CD8-positive, alpha-beta memory T cell (primary cell): Measurements from ENCODE around the gene PSMB4. TPM values are rescaled to one million over a fixed set of nuclear protein-coding genes. Genes with fewer than 3 reads are reported as not detected.
A peak's percentile ranks its signal among the peaks of the same experiment; 100 is the strongest.
"Not testable (repeated sequence)": the region's sequence is repeated elsewhere in the genome, so short reads cannot be mapped to it uniquely, and the experiment has no call there.

Source experiments
- CTCF ChIA-PET: fragments of 350-600 bp; sonication (Branson Sonifier 250); formaldehyde crosslinking; loops from one replicate; lab custom pipeline; 2021; ENCODE audit warnings: antibody characterized with exemption; lab: Charles Lee
- POLR2A ChIA-PET: fragments of 350-600 bp; sonication (Branson Sonifier 250); formaldehyde crosslinking; loops from one replicate; lab custom pipeline; 2021; ENCODE audit warnings: antibody characterized with exemption; lab: Charles Lee
- DNase-seq, 5 donors: peaks; one replicate each; pipeline versions ENCODE4 v3.0.0 to v3.0.0-alpha.2; 2020 to 2022; ENCODE audit warnings: mixed read lengths in 1 of 5
- H3K27ac ChIP-seq: one replicate; pipeline ENCODE4 v1.7.0; 2013; ENCODE audit warnings: low read depth, mild to moderate bottlenecking, low read length, moderate library complexity
- H3K27me3 ChIP-seq: 2 replicates; pipeline ENCODE4 v1.7.0; 2013; ENCODE audit warnings: low read length, mild to moderate bottlenecking; ENCODE audit not compliant: insufficient read depth, poor library complexity, severe bottlenecking
- H3K36me3 ChIP-seq: 2 replicates; pipeline ENCODE4 v1.7.0; 2013; ENCODE audit warnings: mild to moderate bottlenecking, low read length, moderate library complexity; ENCODE audit not compliant: insufficient read depth
- H3K4me1 ChIP-seq: 2 replicates; pipeline ENCODE4 v1.7.0; 2013; ENCODE audit warnings: mild to moderate bottlenecking, low read length, moderate library complexity; ENCODE audit not compliant: insufficient read depth
- H3K4me3 ChIP-seq: 2 replicates; pipeline ENCODE4 v1.7.0; 2013; ENCODE audit warnings: mild to moderate bottlenecking, low read length
- H3K9me3 ChIP-seq: 2 replicates; pipeline ENCODE4 v1.7.0; 2013; ENCODE audit warnings: mild to moderate bottlenecking, low read length
- H3K27ac Mint-ChIP-seq, 8 donors: one replicate each; pipeline ENCODE4 v1.8.0; 2020 to 2021; ENCODE audit warnings: mixed read lengths in 8 of 8, mild to moderate bottlenecking in 6 of 8, inconsistent platforms in 3 of 8, moderate library complexity in 3 of 8
- H3K27me3 Mint-ChIP-seq, 2 donors: one replicate each; pipeline ENCODE4 v1.8.0; 2020 to 2021; ENCODE audit warnings: mixed read lengths in 2 of 2, mild to moderate bottlenecking in 1 of 2, moderate library complexity in 1 of 2
- H3K36me3 Mint-ChIP-seq, 3 donors: one replicate each; pipeline ENCODE4 v1.8.0; 2020 to 2021; ENCODE audit warnings: mixed read lengths in 3 of 3, inconsistent platforms in 1 of 3, mild to moderate bottlenecking in 1 of 3
- H3K4me1 Mint-ChIP-seq, 3 donors: one replicate each; pipeline ENCODE4 v1.8.0; 2020 to 2021; ENCODE audit warnings: mixed read lengths in 3 of 3, inconsistent platforms in 1 of 3, mild to moderate bottlenecking in 1 of 3
- H3K4me3 Mint-ChIP-seq, 7 donors: one replicate each; pipeline ENCODE4 v1.8.0; 2020 to 2021; ENCODE audit warnings: mixed read lengths in 7 of 7, mild to moderate bottlenecking in 6 of 7, moderate library complexity in 4 of 7, inconsistent platforms in 2 of 7
- H3K9me3 Mint-ChIP-seq, 5 donors: one replicate each; pipeline ENCODE4 v1.8.0; 2020 to 2022; ENCODE audit warnings: mixed read lengths in 5 of 5, mild to moderate bottlenecking in 3 of 5, moderate library complexity in 2 of 5, inconsistent platforms in 1 of 5
- polyA plus RNA-seq: library from polyadenylated mRNA; unstranded; fragments of 300-500 nt; fragmentation: Illumina TruSeq; gene quantifications from one replicate; pipeline ENCODE4 v1.2.3, GENCODE V29; 2021
- total RNA-seq, 2 experiments: library from RNA; stranded (reverse); gene quantifications; one replicate each; pipeline ENCODE4 v1.2.3, GENCODE V29; 2021

Gene PSMB4
- 100 to 1,000 TPM; 479 to 492 TPM for total RNA-seq
- 60.1 TPM for polyA plus RNA-seq

DNA sequence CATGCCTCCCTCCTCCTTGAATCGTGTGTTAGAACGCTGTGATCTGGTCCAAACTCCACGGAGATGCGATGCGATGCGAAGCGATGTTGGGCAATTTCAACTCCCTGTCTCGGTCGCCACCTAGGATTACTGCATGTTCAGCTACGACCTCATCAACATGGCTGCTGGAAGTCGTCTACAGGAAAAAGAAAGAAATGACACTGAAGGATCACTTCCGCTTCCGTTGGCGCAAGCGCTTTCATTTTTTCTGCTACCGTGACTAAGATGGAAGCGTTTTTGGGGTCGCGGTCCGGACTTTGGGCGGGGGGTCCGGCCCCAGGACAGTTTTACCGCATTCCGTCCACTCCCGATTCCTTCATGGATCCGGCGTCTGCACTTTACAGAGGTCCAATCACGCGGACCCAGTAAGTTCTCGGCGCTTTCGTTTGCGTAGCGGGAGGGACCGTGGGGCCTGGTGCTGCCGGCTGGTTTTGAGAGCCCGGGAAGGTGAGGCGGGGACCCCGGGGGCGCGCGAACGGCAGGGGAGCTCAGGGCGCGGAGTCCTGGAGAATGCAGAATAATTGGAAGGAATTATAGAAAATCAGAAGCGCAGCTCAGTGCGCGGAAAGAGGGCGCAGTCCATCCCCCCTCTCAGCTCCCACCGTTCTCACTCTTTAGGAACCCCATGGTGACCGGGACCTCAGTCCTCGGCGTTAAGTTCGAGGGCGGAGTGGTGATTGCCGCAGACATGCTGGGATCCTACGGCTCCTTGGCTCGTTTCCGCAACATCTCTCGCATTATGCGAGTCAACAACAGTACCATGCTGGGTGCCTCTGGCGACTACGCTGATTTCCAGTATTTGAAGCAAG, at the start of gene PSMB4:
Gene PSMB4 (plus strand): TSS at position 250 of the 848 bp plus-strand sequence. CDS start 15 bp downstream, at position 265.
- no peaks in the 10 kb centered on the region for H3K27me3 ChIP-seq
- DNase-seq = peak; percentile 68 to 90 (median 86)
- CTCF ChIA-PET = interaction anchor here (1.3 to 1.5 kb wide), 3 partner anchors 55 to 98 kb away, joined by 3 to 6 read pairs (median 6); no protein-coding TSS in a partner anchor
- peak within 1 kb of the TSS; percentile 89 to 100 (median 99) for H3K27ac Mint-ChIP-seq
- H3K36me3 ChIP-seq = peaks cover 26% of the 10 kb centered on the region
- peak within 1 kb of the TSS; percentile 89 to 96 (median 95) for H3K4me3 Mint-ChIP-seq
- peaks cover 5 to 51% (median 5%) of the 10 kb centered on the region in 3 donors for H3K36me3 Mint-ChIP-seq
- H3K9me3 Mint-ChIP-seq = no peaks in the 10 kb centered on the region
- H3K4me3 ChIP-seq = peak within 1 kb of the TSS; percentile 94
- H3K9me3 ChIP-seq = no peaks in the 10 kb centered on the region
- H3K4me1 Mint-ChIP-seq = peaks cover 25 to 28% (median 27%) of the 10 kb centered on the region in 3 donors
- POLR2A ChIA-PET = interaction anchor here (0.6 to 2.1 kb wide), 14 partner anchors 11 to 441 kb away, joined by 3 to 8 read pairs (median 4); partner anchors contain the start of genes PI4KB, POGZ, RFX5 and ZNF687
- peak within 1 kb of the TSS; percentile 96 for H3K27ac ChIP-seq
- peaks cover 17% of the 10 kb centered on the region for H3K4me1 ChIP-seq
- no peaks in the 10 kb centered on the region for H3K27me3 Mint-ChIP-seq

DNA sequence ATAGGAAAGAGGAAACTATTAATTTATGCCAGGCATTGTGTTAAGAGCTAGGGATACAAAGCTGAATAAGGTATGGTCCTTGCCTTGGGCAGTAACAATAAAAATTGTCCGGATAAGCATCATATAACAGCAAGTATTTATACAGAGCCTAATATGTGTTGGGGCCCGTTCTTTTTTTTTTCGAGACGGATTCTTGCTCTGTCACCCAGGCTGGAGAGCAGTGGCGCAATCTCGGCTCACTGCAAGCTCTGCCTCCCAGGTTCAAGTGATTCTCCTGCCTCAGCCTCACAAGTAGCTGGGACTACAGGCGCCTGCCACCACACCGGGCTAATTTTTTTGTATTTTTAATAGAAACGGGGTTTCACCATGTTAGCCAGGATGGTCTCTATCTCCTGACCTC, 49.0 kb upstream of the PSMB4 start:
- Mint-ChIP-seq H3K4me1 (peaks cover 24 to 28% (median 26%) of the 10 kb centered on the region in 3 donors), H3K36me3 (peaks cover 0 to 17% (median 3%) of the 10 kb centered on the region in 3 donors)
- H3K27ac ChIP-seq, H3K4me3 ChIP-seq, H3K9me3 ChIP-seq, H3K4me3 Mint-ChIP-seq, DNase-seq, H3K27ac Mint-ChIP-seq, H3K27me3 ChIP-seq, H3K27me3 Mint-ChIP-seq, H3K9me3 Mint-ChIP-seq, H3K36me3 ChIP-seq: not testable (repeated sequence)
- ChIA-PET POLR2A (interaction anchor here (0.5 kb wide), 1 partner anchor 262 kb away, joined by 3 read pairs; no protein-coding TSS in a partner anchor), CTCF (interaction anchor here (1.7 to 2.3 kb wide), 2 partner anchors 9 to 12 kb away, joined by 7 to 13 read pairs; no protein-coding TSS in a partner anchor)
- H3K4me1 ChIP-seq = peaks cover 17% of the 10 kb centered on the region

DNA sequence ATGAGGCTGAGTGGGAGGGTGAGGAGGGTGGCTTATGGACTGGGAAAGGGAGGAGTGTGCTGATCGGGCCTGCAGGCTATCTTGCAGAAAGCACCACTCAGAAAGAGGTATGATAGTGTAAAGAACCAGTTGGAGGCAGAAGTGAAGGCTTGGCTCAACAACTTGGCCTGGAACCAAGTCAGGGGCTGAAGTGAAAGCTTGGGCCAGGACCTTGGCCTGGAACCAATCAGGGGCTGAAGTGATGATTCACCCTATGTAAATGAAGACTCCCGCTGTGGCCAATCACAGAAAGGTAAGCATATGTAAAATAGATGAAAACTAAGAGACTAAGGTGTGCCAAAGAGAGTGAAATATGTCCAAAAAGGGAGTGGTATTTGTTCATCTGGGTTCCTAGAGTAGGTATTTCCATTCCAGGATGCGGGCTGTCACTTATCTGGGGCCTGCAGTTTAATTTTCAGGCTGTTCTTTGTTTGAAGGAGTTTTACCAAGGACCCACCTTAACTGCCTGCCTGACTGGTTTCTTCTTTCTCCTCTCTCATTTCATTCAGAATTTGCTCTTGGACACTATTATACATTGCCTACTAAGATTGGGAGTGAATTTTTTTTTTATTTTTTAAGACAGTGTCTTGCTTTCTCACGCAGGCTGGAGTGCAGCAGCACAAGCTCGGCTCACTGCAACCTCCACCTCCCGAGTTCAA, 47.2 kb upstream of the PSMB4 start:
- peaks cover 8 to 11% (median 9%) of the 10 kb centered on the region in 3 donors for H3K4me1 Mint-ChIP-seq
- DNase-seq = no peak
- Histone ChIP-seq H3K27ac (no peak overlapping the region), H3K4me1 (peaks cover 5% of the 10 kb centered on the region), H3K9me3 (no peaks in the 10 kb centered on the region), H3K36me3 (no peaks in the 10 kb centered on the region), H3K27me3 (no peaks in the 10 kb centered on the region), H3K4me3 (no peak overlapping the region)
- ChIA-PET CTCF (interaction anchor here (2.4 kb wide), 1 partner anchor 11 kb away, joined by 9 read pairs; no protein-coding TSS in a partner anchor), POLR2A (interaction anchor here (0.5 kb wide), 1 partner anchor 47 kb away, joined by 5 read pairs; the partner anchor contains the start of gene PSMB4)
- H3K27me3 Mint-ChIP-seq = peaks cover 0 to 2% of the 10 kb centered on the region in 2 donors
- peaks cover 0 to 3% (median 0%) of the 10 kb centered on the region in 3 donors for H3K36me3 Mint-ChIP-seq
- peaks cover 0 to 3% (median 0%) of the 10 kb centered on the region in 5 donors for H3K9me3 Mint-ChIP-seq
- H3K27ac Mint-ChIP-seq = peak overlapping the region in 2 of 8 donors; percentile 14 to 29
- peak overlapping the region in 1 of 7 donors; percentile 15 for H3K4me3 Mint-ChIP-seq

- Mint-ChIP-seq H3K27me3 (peaks cover 0 to 1% of the 10 kb centered on the region in 2 donors), H3K36me3 (peaks cover 0 to 8% (median 0%) of the 10 kb centered on the region in 3 donors), H3K9me3 (peaks cover 0 to 3% (median 0%) of the 10 kb centered on the region in 5 donors), H3K4me1 (no peaks in the 10 kb centered on the region), H3K4me3 (no peak overlapping the region), H3K27ac (peak overlapping the region in 1 of 8 donors; percentile 12)
- Histone ChIP-seq H3K4me1 (no peaks in the 10 kb centered on the region), H3K27ac (no peak overlapping the region), H3K9me3 (no peaks in the 10 kb centered on the region), H3K36me3 (no peaks in the 10 kb centered on the region), H3K27me3 (no peaks in the 10 kb centered on the region), H3K4me3 (no peak overlapping the region)
- DNase-seq = no peak
- ChIA-PET POLR2A (no interaction called here), CTCF (interaction anchor here (1.2 kb wide), 1 partner anchor 16 kb away, joined by 3 read pairs; no protein-coding TSS in a partner anchor)
These were observed 42.7 kb upstream of the PSMB4 start for GRCh38 chr1:151356696-151357095.

GRCh38 chr1:151361883-151362282, 37.5 kb upstream of the PSMB4 start:
- H3K4me3 ChIP-seq = no peak overlapping the region
- H3K27me3 Mint-ChIP-seq = peaks cover 0 to 2% of the 10 kb centered on the region in 2 donors
- H3K27me3 ChIP-seq = no peaks in the 10 kb centered on the region
- peaks cover 0 to 4% (median 0%) of the 10 kb centered on the region in 5 donors for H3K9me3 Mint-ChIP-seq
- no peak overlapping the region for H3K27ac ChIP-seq
- no peaks in the 10 kb centered on the region for H3K4me1 Mint-ChIP-seq
- H3K4me3 Mint-ChIP-seq = no peak overlapping the region
- no peaks in the 10 kb centered on the region for H3K9me3 ChIP-seq
- POLR2A ChIA-PET = no interaction called here
- CTCF ChIA-PET = no interaction called here
- no peaks in the 10 kb centered on the region for H3K36me3 ChIP-seq
- no peak overlapping the region for H3K27ac Mint-ChIP-seq
- no peaks in the 10 kb centered on the region for H3K4me1 ChIP-seq
- H3K36me3 Mint-ChIP-seq = peaks cover 0 to 17% (median 2%) of the 10 kb centered on the region in 3 donors
- no peak for DNase-seq

GRCh38 chr1:151362308-151363155, 36.8 kb upstream of the PSMB4 start:
- no peak overlapping the region for H3K27ac ChIP-seq
- Mint-ChIP-seq H3K36me3 (peaks cover 0 to 17% (median 2%) of the 10 kb centered on the region in 3 donors), H3K4me3 (no peak overlapping the region), H3K27me3 (peaks cover 0 to 2% of the 10 kb centered on the region in 2 donors), H3K9me3 (peaks cover 0 to 4% (median 0%) of the 10 kb centered on the region in 5 donors), H3K4me1 (no peaks in the 10 kb centered on the region), H3K27ac (no peak overlapping the region)
- no peaks in the 10 kb centered on the region for H3K27me3 ChIP-seq
- H3K4me1 ChIP-seq = no peaks in the 10 kb centered on the region
- H3K4me3 ChIP-seq = no peak overlapping the region
- no peaks in the 10 kb centered on the region for H3K9me3 ChIP-seq
- H3K36me3 ChIP-seq = no peaks in the 10 kb centered on the region
- ChIA-PET POLR2A (no interaction called here), CTCF (no interaction called here)
- no peak for DNase-seq

DNA sequence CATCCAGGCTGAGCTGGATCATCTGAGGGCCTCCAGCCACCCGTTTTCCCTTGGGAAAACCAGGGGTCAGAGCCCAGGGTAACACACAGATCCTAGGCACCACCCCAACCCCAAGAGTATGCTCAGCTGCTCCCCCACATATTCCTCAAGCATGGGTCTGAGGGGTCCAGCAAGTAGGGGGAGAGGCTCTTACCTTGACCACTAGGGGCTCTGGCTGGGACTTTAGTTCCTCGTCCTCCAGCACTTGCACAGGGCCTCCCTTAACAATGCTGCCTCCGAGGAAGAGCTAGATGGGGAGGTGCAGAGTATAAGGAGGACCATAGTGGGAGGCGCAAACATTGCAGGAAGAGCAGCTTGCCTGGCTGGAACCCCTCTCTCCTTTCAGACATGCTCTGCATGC, 34.4 kb upstream of the PSMB4 start:
- peaks cover 0 to 17% (median 2%) of the 10 kb centered on the region in 3 donors for H3K36me3 Mint-ChIP-seq
- H3K27me3 Mint-ChIP-seq = peaks cover 0 to 2% of the 10 kb centered on the region in 2 donors
- H3K9me3 Mint-ChIP-seq = peaks cover 0 to 4% (median 0%) of the 10 kb centered on the region in 5 donors
- CTCF ChIA-PET = interaction anchor here (0.7 kb wide), 1 partner anchor 20 kb away, joined by 3 read pairs; no protein-coding TSS in a partner anchor
- Histone ChIP-seq H3K4me3 (no peak overlapping the region), H3K36me3 (no peaks in the 10 kb centered on the region), H3K27ac (no peak overlapping the region), H3K9me3 (no peaks in the 10 kb centered on the region), H3K4me1 (no peaks in the 10 kb centered on the region), H3K27me3 (no peaks in the 10 kb centered on the region)
- no peak for DNase-seq
- no peaks in the 10 kb centered on the region for H3K4me1 Mint-ChIP-seq
- no peak overlapping the region for H3K27ac Mint-ChIP-seq
- POLR2A ChIA-PET = no interaction called here
- no peak overlapping the region for H3K4me3 Mint-ChIP-seq
